Measurements from ENCODE around the gene FBLN7. TPM values are rescaled to one million over a fixed set of nuclear protein-coding genes. Genes with fewer than 3 reads are reported as not detected.

Gene FBLN7
- total RNA-seq, 1 donor from 2014 or later: not detected

GRCh38 chr2:112194482-112194881, 56.3 kb downstream of the FBLN7 start:
- Mint-ChIP-seq H3K27me3 (ENCODE audit: low read depth, unreplicated experiment) (peaks cover 10% of the 10 kb centered on the region), H3K4me1 (ENCODE audit: low read depth, unreplicated experiment) (no peaks in the 10 kb centered on the region), H3K4me3 (ENCODE audit: unreplicated experiment) (no peak overlapping the region), H3K36me3 (ENCODE audit: low read depth, unreplicated experiment) (no peaks in the 10 kb centered on the region), H3K9me3 (ENCODE audit: unreplicated experiment) (peaks cover 2% of the 10 kb centered on the region), H3K27ac (ENCODE audit: unreplicated experiment) (no peak overlapping the region)
- no peak overlapping the region for H3K4me2 ChIP-seq (ENCODE audit: low read length)
- H3K27ac ChIP-seq (ENCODE audit: low read depth, low read length): no peak overlapping the region
- H3K4me3 ChIP-seq (ENCODE audit: insufficient read depth, low read depth, low read length): no peak overlapping the region
- H3K4me1 ChIP-seq (ENCODE audit: insufficient read depth, low read length): no peaks in the 10 kb centered on the region
- FAIRE-seq (no peak), DNase-seq (ENCODE audit: low read depth) (no peak)
- H3K9me3 ChIP-seq (ENCODE audit: insufficient read depth, low read depth, low read length): no peaks in the 10 kb centered on the region
- H4K20me1 ChIP-seq (ENCODE audit: insufficient read depth, low read length): no peaks in the 10 kb centered on the region
- no peak for TF ChIP-seq EZH2 (IDR thresholded peaks at IDR 0.05; ENCODE audit: insufficient read depth, low read length)
- TF ChIP-seq CTCF (IDR thresholded peaks at IDR 0.05; ENCODE audit: insufficient read depth, low read depth, low read length): no peak
- H3K9ac ChIP-seq (ENCODE audit: low read length): no peak overlapping the region
- no peaks in the 10 kb centered on the region for H3K36me3 ChIP-seq (ENCODE audit: insufficient read depth, low read length)
- H3K79me2 ChIP-seq (ENCODE audit: insufficient read depth, low read length): no peaks in the 10 kb centered on the region
- H3K27me3 ChIP-seq (ENCODE audit: insufficient read depth, low read length): peaks cover 4% of the 10 kb centered on the region
- no peak overlapping the region for H2AFZ ChIP-seq (ENCODE audit: low read depth, low read length)

GRCh38 chr2:112195167-112195766, 57.1 kb downstream of the FBLN7 start:
- peaks cover 2% of the 10 kb centered on the region for H3K9me3 Mint-ChIP-seq (ENCODE audit: unreplicated experiment)
- no peaks in the 10 kb centered on the region for H3K4me1 ChIP-seq (ENCODE audit: insufficient read depth, low read length)
- DNase-seq (ENCODE audit: low read depth) (no peak), FAIRE-seq (no peak)
- peaks cover 10% of the 10 kb centered on the region for H3K27me3 Mint-ChIP-seq (ENCODE audit: low read depth, unreplicated experiment)
- no peak overlapping the region for H3K9ac ChIP-seq (ENCODE audit: low read length)
- peaks cover 4% of the 10 kb centered on the region for H3K27me3 ChIP-seq (ENCODE audit: insufficient read depth, low read length)
- H3K36me3 ChIP-seq (ENCODE audit: insufficient read depth, low read length): no peaks in the 10 kb centered on the region
- no peak overlapping the region for H3K4me2 ChIP-seq (ENCODE audit: low read length)
- H4K20me1 ChIP-seq (ENCODE audit: insufficient read depth, low read length): no peaks in the 10 kb centered on the region
- TF ChIP-seq EZH2 (IDR thresholded peaks at IDR 0.05; ENCODE audit: insufficient read depth, low read length) (no peak), CTCF (IDR thresholded peaks at IDR 0.05; ENCODE audit: insufficient read depth, low read depth, low read length) (no peak)
- no peaks in the 10 kb centered on the region for H3K36me3 Mint-ChIP-seq (ENCODE audit: low read depth, unreplicated experiment)
- H3K4me3 Mint-ChIP-seq (ENCODE audit: unreplicated experiment): no peak overlapping the region
- no peak overlapping the region for H3K27ac ChIP-seq (ENCODE audit: low read depth, low read length)
- H2AFZ ChIP-seq (ENCODE audit: low read depth, low read length): no peak overlapping the region
- no peak overlapping the region for H3K27ac Mint-ChIP-seq (ENCODE audit: unreplicated experiment)
- H3K4me3 ChIP-seq (ENCODE audit: insufficient read depth, low read depth, low read length): no peak overlapping the region
- H3K9me3 ChIP-seq (ENCODE audit: insufficient read depth, low read depth, low read length): no peaks in the 10 kb centered on the region
- H3K79me2 ChIP-seq (ENCODE audit: insufficient read depth, low read length): no peaks in the 10 kb centered on the region
- no peaks in the 10 kb centered on the region for H3K4me1 Mint-ChIP-seq (ENCODE audit: low read depth, unreplicated experiment)

- no peaks in the 10 kb centered on the region for H3K4me1 ChIP-seq (ENCODE audit: insufficient read depth, low read length)
- no peaks in the 10 kb centered on the region for H3K9me3 ChIP-seq (ENCODE audit: insufficient read depth, low read depth, low read length)
- no peaks in the 10 kb centered on the region for H3K4me1 Mint-ChIP-seq (ENCODE audit: low read depth, unreplicated experiment)
- peaks cover 10% of the 10 kb centered on the region for H3K27me3 Mint-ChIP-seq (ENCODE audit: low read depth, unreplicated experiment)
- H3K79me2 ChIP-seq (ENCODE audit: insufficient read depth, low read length): no peaks in the 10 kb centered on the region
- no peaks in the 10 kb centered on the region for H3K36me3 ChIP-seq (ENCODE audit: insufficient read depth, low read length)
- no peak overlapping the region for H3K27ac ChIP-seq (ENCODE audit: low read depth, low read length)
- no peak overlapping the region for H3K4me3 Mint-ChIP-seq (ENCODE audit: unreplicated experiment)
- no peaks in the 10 kb centered on the region for H4K20me1 ChIP-seq (ENCODE audit: insufficient read depth, low read length)
- H3K9ac ChIP-seq (ENCODE audit: low read length): no peak overlapping the region
- no peak for DNase-seq (ENCODE audit: low read depth)
- TF ChIP-seq EZH2 (IDR thresholded peaks at IDR 0.05; ENCODE audit: insufficient read depth, low read length) (no peak), CTCF (IDR thresholded peaks at IDR 0.05; ENCODE audit: insufficient read depth, low read depth, low read length) (no peak)
- no peak overlapping the region for H3K27ac Mint-ChIP-seq (ENCODE audit: unreplicated experiment)
- H3K36me3 Mint-ChIP-seq (ENCODE audit: low read depth, unreplicated experiment): no peaks in the 10 kb centered on the region
- peaks cover 4% of the 10 kb centered on the region for H3K27me3 ChIP-seq (ENCODE audit: insufficient read depth, low read length)
- H3K4me2 ChIP-seq (ENCODE audit: low read length): no peak overlapping the region
- H2AFZ ChIP-seq (ENCODE audit: low read depth, low read length): no peak overlapping the region
- no peak overlapping the region for H3K4me3 ChIP-seq (ENCODE audit: insufficient read depth, low read depth, low read length)
- peaks cover 2% of the 10 kb centered on the region for H3K9me3 Mint-ChIP-seq (ENCODE audit: unreplicated experiment)
- FAIRE-seq: no peak
These were observed 57.8 kb downstream of the FBLN7 start for GRCh38 chr2:112195950-112196349.

Data from astrocyte (in vitro differentiated cells and primary cell).